Lung (tissue), 12 donors: Measurements from ENCODE around the gene INO80. TPM values are rescaled to one million over a fixed set of nuclear protein-coding genes. Genes with fewer than 3 reads are reported as not detected.

ENCODE experiments used
- ATAC-seq: fragments of 200-7000 bp; cut with Tn5 transposase; one replicate; pipeline ENCODE4 v1.9.1; 2020; ENCODE audit warnings: moderate number of reproducible peaks; ENCODE audit not compliant: insufficient read depth, low FRiP score
- DNase-seq, 3 donors: peaks; one replicate each; pipeline ENCODE4 v3.0.0-alpha.2; 2013 to 2017
- H3K27ac ChIP-seq, 2 donors: one replicate each; pipeline ENCODE4 v1.5.1; 2013; ENCODE audit warnings: mild to moderate bottlenecking in 2 of 2, moderate library complexity in 2 of 2, control low read depth in 1 of 2, inconsistent platforms in 1 of 2, low read depth in 1 of 2, low read length in 1 of 2
- H3K27me3 ChIP-seq, 3 donors: one replicate each; pipeline ENCODE4 v1.5.1; 2013; ENCODE audit warnings: low read length in 2 of 3; ENCODE audit not compliant: control insufficient read depth in 3 of 3, insufficient read depth in 3 of 3
- H3K36me3 ChIP-seq, 4 donors: one replicate each; pipeline ENCODE4 v1.5.1; 2013; ENCODE audit warnings: low read length in 4 of 4, mild to moderate bottlenecking in 1 of 4, moderate library complexity in 1 of 4; ENCODE audit not compliant: control insufficient read depth in 4 of 4, insufficient read depth in 4 of 4
- H3K4me1 ChIP-seq, 5 donors: one replicate each; pipeline ENCODE4 v1.5.1; 2013; ENCODE audit warnings: low read length in 5 of 5, mild to moderate bottlenecking in 2 of 5, moderate library complexity in 1 of 5; ENCODE audit not compliant: control insufficient read depth in 5 of 5, insufficient read depth in 5 of 5
- H3K4me3 ChIP-seq: one replicate; pipeline ENCODE4 v1.5.1; 2013; ENCODE audit warnings: mild to moderate bottlenecking, control low read depth, moderate library complexity
- H3K9ac ChIP-seq, 2 donors: one replicate each; pipeline ENCODE4 v1.5.1; 2013; ENCODE audit warnings: low read length in 2 of 2, control low read depth in 1 of 2; ENCODE audit not compliant: insufficient read depth in 1 of 2
- H3K9me3 ChIP-seq, 4 donors: one replicate each; pipeline ENCODE4 v1.5.1; 2013; ENCODE audit warnings: low read length in 3 of 4, mild to moderate bottlenecking in 1 of 4, moderate library complexity in 1 of 4; ENCODE audit not compliant: control insufficient read depth in 4 of 4, insufficient read depth in 3 of 4
- WGBS, 2 donors: extraction: QIAGEN DNeasy Blood & Tissue Kit; methylation state at CpG; one replicate each; pipeline ENCODE4 v1.1.7; 2013; 5-methylcytosine and 5-hydroxymethylcytosine counted together
- polyA plus RNA-seq, 2 donors: library from polyadenylated mRNA; stranded (reverse); fragments of 200-250 nt; gene quantifications; one replicate each; pipeline ENCODE4 v1.2.1, GENCODE V29; 2013
- total RNA-seq, 2 donors: library from RNA; depleted of rRNA in 1 of 2; stranded (reverse); fragments of >200 nt in 1 of 2; gene quantifications; one replicate each; pipeline ENCODE4 v1.2.1, GENCODE V29; 2014 to 2021
- TF ChIP-seq, protein P1 (sequence below): IDR thresholded peaks from 2 replicates; pipeline ENCODE4 v1.5.1; 2012; ENCODE audit warnings: mild to moderate bottlenecking; ENCODE audit errors: control extremely low read depth, extremely low read depth
- donor health status: control.
- donor health status: control.
- donor health status: Bipolar disorder and iron deficiency.
- donor health status: healthy.
- donor health status: DM: yes; HTN: yes; CAD: no.

INO80 gene
- total and polyA plus RNA-seq, 4 donors: 8.0 to 50.1 (median 22.9) TPM

DNA sequence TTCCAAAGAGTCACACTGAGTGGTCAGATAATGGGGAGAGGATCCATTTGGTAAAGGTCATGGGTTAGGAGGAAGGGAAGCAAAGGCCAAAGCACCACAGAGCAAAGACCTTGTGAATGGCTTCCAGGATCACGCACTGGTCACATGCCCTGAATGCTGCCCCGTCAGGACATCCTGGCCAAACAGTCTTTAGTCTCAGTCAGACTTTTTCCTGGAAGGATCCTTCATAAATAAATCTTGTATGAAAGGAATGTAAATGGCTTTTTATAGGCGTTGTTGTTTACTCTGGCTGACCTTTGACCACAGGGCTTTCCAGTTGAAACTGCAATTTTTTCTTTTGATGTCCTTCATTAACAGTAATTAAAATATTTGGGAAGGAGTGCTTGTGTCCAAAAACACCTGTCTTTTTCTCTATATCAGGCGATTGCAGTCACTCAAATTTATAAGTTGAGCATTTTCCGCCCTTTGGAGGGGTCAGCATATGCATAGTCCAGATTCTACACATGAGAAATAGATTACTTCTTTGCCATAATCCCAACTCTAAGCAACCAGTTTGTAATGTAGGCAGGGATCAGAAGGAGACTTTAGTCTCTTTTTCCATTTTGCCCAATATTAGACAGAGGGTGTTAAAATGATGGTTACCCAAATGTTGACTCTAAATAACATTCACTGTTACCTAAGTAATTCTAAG is 114.4 kb downstream of the INO80 start:
- TF ChIP-seq, protein P1, sequence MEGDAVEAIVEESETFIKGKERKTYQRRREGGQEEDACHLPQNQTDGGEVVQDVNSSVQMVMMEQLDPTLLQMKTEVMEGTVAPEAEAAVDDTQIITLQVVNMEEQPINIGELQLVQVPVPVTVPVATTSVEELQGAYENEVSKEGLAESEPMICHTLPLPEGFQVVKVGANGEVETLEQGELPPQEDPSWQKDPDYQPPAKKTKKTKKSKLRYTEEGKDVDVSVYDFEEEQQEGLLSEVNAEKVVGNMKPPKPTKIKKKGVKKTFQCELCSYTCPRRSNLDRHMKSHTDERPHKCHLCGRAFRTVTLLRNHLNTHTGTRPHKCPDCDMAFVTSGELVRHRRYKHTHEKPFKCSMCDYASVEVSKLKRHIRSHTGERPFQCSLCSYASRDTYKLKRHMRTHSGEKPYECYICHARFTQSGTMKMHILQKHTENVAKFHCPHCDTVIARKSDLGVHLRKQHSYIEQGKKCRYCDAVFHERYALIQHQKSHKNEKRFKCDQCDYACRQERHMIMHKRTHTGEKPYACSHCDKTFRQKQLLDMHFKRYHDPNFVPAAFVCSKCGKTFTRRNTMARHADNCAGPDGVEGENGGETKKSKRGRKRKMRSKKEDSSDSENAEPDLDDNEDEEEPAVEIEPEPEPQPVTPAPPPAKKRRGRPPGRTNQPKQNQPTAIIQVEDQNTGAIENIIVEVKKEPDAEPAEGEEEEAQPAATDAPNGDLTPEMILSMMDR: no peak
- Histone ChIP-seq H3K9ac (no peak overlapping the region), H3K4me3 (no peak overlapping the region), H3K27ac (peak overlapping the region in 1 of 2 donors; percentile 27), H3K4me1 (peaks cover 0 to 2% (median 0%) of the 10 kb centered on the region in 5 donors), H3K36me3 (peaks cover 3 to 29% (median 20%) of the 10 kb centered on the region in 4 donors), H3K9me3 (no peaks in the 10 kb centered on the region), H3K27me3 (no peaks in the 10 kb centered on the region)
- 48 to 77% methylated on average over 5 of the region's 5 CpGs for WGBS, 2 donors
- no peak for ATAC-seq
- DNase-seq: no peak

DNA sequence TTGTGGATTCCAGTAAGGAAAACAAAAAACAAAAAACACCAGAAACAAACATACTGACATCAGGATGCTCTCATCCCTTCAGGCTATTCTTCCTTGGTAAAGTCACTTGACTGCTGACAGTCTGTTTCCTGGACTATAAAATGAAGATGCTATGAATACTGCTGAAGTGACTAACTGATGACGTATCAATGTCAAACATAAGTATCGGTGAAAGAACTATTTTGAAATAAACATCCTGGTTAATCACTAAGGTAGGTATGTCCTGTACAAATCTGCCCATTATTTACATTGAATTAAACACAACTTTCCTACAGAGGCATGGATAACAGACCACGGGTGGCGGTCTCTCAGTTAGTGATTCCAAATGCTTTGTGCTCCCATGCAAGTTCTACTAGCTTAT is 116.9 kb downstream of the INO80 start:
- Histone ChIP-seq H3K36me3 (peaks cover 10 to 30% (median 24%) of the 10 kb centered on the region in 4 donors), H3K27ac (no peak overlapping the region), H3K9me3 (no peaks in the 10 kb centered on the region), H3K4me3 (no peak overlapping the region), H3K9ac (no peak overlapping the region), H3K4me1 (peaks cover 0 to 2% (median 0%) of the 10 kb centered on the region in 5 donors), H3K27me3 (no peaks in the 10 kb centered on the region)
- WGBS, 2 donors: 96 to 98% methylated on average over 4 of the region's 4 CpGs
- ATAC-seq (no peak), DNase-seq (no peak)
- TF ChIP-seq, protein P1: no peak

DNA sequence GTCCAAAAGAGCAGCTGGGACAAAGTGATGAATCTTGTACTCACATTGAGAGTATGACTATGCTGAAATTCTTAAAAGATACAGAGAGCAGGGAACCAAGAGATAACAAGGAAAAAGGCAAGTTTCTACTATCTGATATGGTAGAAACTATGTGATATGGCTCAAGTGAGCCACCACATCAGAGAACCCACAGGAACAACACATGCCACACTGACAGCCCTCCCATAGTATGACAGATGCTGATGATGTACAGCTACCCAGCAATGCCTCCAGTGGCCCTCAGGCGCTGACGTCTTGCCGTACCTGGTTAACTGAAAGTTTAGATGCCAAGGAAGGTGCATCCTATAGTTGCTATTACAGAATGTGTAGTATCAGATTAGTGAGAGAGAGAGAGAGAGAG is 120.4 kb downstream of the INO80 start:
- no peak overlapping the region for H3K27ac ChIP-seq
- no peaks in the 10 kb centered on the region for H3K4me1 ChIP-seq
- no peaks in the 10 kb centered on the region for H3K27me3 ChIP-seq
- H3K36me3 ChIP-seq: peaks cover 15 to 35% (median 25%) of the 10 kb centered on the region in 4 donors
- DNase-seq (no peak), ATAC-seq (no peak)
- no peak overlapping the region for H3K4me3 ChIP-seq
- 96% methylated on average over 3 of the region's 3 CpGs for whole genome bisulfite sequencing, 2 donors
- H3K9ac ChIP-seq: no peak overlapping the region
- no peaks in the 10 kb centered on the region for H3K9me3 ChIP-seq
- TF ChIP-seq, protein P1: no peak
